GM23338 (cell line): ENCODE data around the gene TMPRSS6. TPM values are rescaled to one million over a fixed set of nuclear protein-coding genes. Genes with fewer than 3 reads are reported as not detected.

Source experiments
- ATAC-seq: fragments of 200-7000 bp; cut with Tn5 transposase; 3 replicates; pipeline ENCODE4 v1.9.1; 2020
- DNase-seq: peaks from one replicate; pipeline ENCODE4 v3.0.0-alpha.2; 2015; ENCODE audit warnings: low spot score
- H2AFZ ChIP-seq: fragments of 200-600 bp; sonication (generic); 2 replicates; pipeline ENCODE4 v1.8.0; 2016; ENCODE audit warnings: antibody characterized with exemption, mild to moderate bottlenecking, moderate library complexity
- H3F3A ChIP-seq: fragments of 200-600 bp; sonication (generic); replicated peaks from 2 replicates; pipeline ENCODE4 v1.8.0; 2017; ENCODE audit warnings: antibody characterized with exemption, mixed run types, low read depth
- H3K27ac ChIP-seq: fragments of 200-600 bp; sonication (generic); 2 replicates; pipeline ENCODE4 v1.6.1; 2016; ENCODE audit warnings: low read depth
- H3K27me3 ChIP-seq: fragments of 200-600 bp; sonication (generic); 2 replicates; pipeline ENCODE4 v1.8.0; 2016; ENCODE audit warnings: mild to moderate bottlenecking, mixed run types, moderate library complexity; ENCODE audit not compliant: insufficient read depth
- H3K36me3 ChIP-seq: fragments of 200-600 bp; sonication (generic); 2 replicates; pipeline ENCODE4 v1.8.0; 2016; ENCODE audit warnings: mild to moderate bottlenecking; ENCODE audit not compliant: insufficient read depth
- H3K4me1 ChIP-seq: fragments of 200-600 bp; sonication (generic); 2 replicates; pipeline ENCODE4 v1.8.0; 2016; ENCODE audit warnings: mild to moderate bottlenecking, moderate library complexity; ENCODE audit not compliant: insufficient read depth
- H3K4me2 ChIP-seq: fragments of 200-600 bp; sonication (generic); 2 replicates; pipeline ENCODE4 v1.7.1; 2017; ENCODE audit warnings: mixed run types
- H3K4me3 ChIP-seq: fragments of 200-600 bp; sonication (generic); 2 replicates; pipeline ENCODE4 v1.6.1; 2016; ENCODE audit warnings: mixed run types
- H3K79me2 ChIP-seq: fragments of 200-600 bp; sonication (generic); replicated peaks from 2 replicates; pipeline ENCODE4 v1.8.0; 2017; ENCODE audit warnings: mild to moderate bottlenecking; ENCODE audit not compliant: insufficient read depth
- H3K9me2 ChIP-seq: fragments of 200-600 bp; sonication (generic); 2 replicates; pipeline ENCODE4 v1.8.0; 2017; ENCODE audit not compliant: insufficient read depth
- H4K20me1 ChIP-seq: fragments of 200-600 bp; sonication (generic); replicated peaks from 2 replicates; pipeline ENCODE4 v1.8.0; 2017; ENCODE audit warnings: mild to moderate bottlenecking; ENCODE audit not compliant: insufficient read depth
- H3K27ac Mint-ChIP-seq: 2 replicates; pipeline ENCODE4 v1.8.0; 2020; ENCODE audit warnings: inconsistent platforms, mild to moderate bottlenecking, moderate library complexity, mixed read lengths
- H3K27me3 Mint-ChIP-seq: 3 replicates; pipeline ENCODE4 v1.8.0; 2022; ENCODE audit warnings: low read depth, mild to moderate bottlenecking, moderate library complexity, mixed read lengths, inconsistent platforms; ENCODE audit not compliant: insufficient read depth, poor library complexity
- H3K36me3 Mint-ChIP-seq: 3 replicates; pipeline ENCODE4 v1.8.0; 2021; ENCODE audit warnings: low read depth, mild to moderate bottlenecking, inconsistent platforms, moderate library complexity, mixed read lengths
- H3K4me1 Mint-ChIP-seq: 3 replicates; pipeline ENCODE4 v1.8.0; 2020; ENCODE audit warnings: mild to moderate bottlenecking, inconsistent platforms, mixed read lengths
- H3K4me3 Mint-ChIP-seq: 3 replicates; pipeline ENCODE4 v1.8.0; 2021; ENCODE audit warnings: moderate library complexity, mild to moderate bottlenecking, inconsistent platforms, mixed read lengths
- H3K9me3 Mint-ChIP-seq: 3 replicates; pipeline ENCODE4 v1.8.0; 2020; ENCODE audit warnings: moderate library complexity, mild to moderate bottlenecking, inconsistent platforms, mixed read lengths
- CREB1 ChIP-seq: fragments of 250-450 bp; sonication (Bioruptor Pico); IDR thresholded peaks from 2 replicates; pipeline ENCODE4 v1.5.0; 2020; ENCODE audit warnings: low read depth, mild to moderate bottlenecking, moderate library complexity
- ETS1 ChIP-seq: IDR thresholded peaks from 2 replicates; pipeline ENCODE4 v1.6.1; 2016; ENCODE audit warnings: antibody characterized with exemption
- EZH2phosphoT487 ChIP-seq: fragments of 200-600 bp; sonication (generic); IDR thresholded peaks from one replicate; pipeline ENCODE4 v1.8.1; 2018; ENCODE audit warnings: antibody characterized with exemption; ENCODE audit not compliant: unreplicated experiment
- JUNB ChIP-seq: IDR thresholded peaks from one replicate; pipeline ENCODE4 v1.6.1; 2016; ENCODE audit warnings: antibody characterized with exemption; ENCODE audit not compliant: unreplicated experiment
- NANOG ChIP-seq: IDR thresholded peaks from 2 replicates; pipeline ENCODE4 v1.6.1; 2016; ENCODE audit warnings: antibody characterized with exemption, borderline replicate concordance
- POLR2AphosphoS5 ChIP-seq: IDR thresholded peaks from 2 replicates; pipeline ENCODE4 v1.6.1; 2016; ENCODE audit warnings: antibody characterized with exemption, low read depth
- REST ChIP-seq: IDR thresholded peaks from one replicate; pipeline ENCODE4 v1.6.1; 2018; ENCODE audit warnings: antibody characterized with exemption; ENCODE audit not compliant: unreplicated experiment
- ZNF114 ChIP-seq: fragments of 250-450 bp; sonication (Bioruptor Pico); IDR thresholded peaks from 2 replicates; pipeline ENCODE4 v1.5.0; 2020; ENCODE audit warnings: mild to moderate bottlenecking, moderate library complexity
- ZNF462 ChIP-seq: fragments of 250-450 bp; sonication (Bioruptor Pico); IDR thresholded peaks from 2 replicates; pipeline ENCODE4 v1.5.0; 2020; ENCODE audit warnings: mild to moderate bottlenecking, moderate library complexity
- polyA plus RNA-seq: library from polyadenylated mRNA; unstranded; fragments of >200 nt; fragmentation: Nextera tagmentation; extraction: Ambion mirVana; gene quantifications from 2 replicates; pipeline ENCODE4 v1.2.1, GENCODE V29; 2016
- total RNA-seq: library from RNA; depleted of rRNA; stranded (reverse); fragments of >200 nt; shearing (Covaris generic); gene quantifications from 2 replicates; pipeline ENCODE4 v1.2.3, GENCODE V29; 2014

The TMPRSS6 gene
- total and polyA plus RNA-seq, 2 experiments from 2014 or later = 0.13 TPM; not detected in 1

GRCh38 chr22:37118083-37118482, 8.6 kb upstream of the TMPRSS6 start:
- Histone ChIP-seq H3F3A (no peaks in the 10 kb centered on the region), H3K4me2 (no peak overlapping the region), H3K27me3 (no peaks in the 10 kb centered on the region), H3K27ac (no peak overlapping the region), H3K4me3 (no peak overlapping the region), H2AFZ (no peak overlapping the region), H3K4me1 (0 out of 2 replicates have a peak, but pooled peaks cover 5% of the 10 kb centered on the region), H3K36me3 (no peaks in the 10 kb centered on the region), H4K20me1 (no peaks in the 10 kb centered on the region), H3K9me2 (no peaks in the 10 kb centered on the region), H3K79me2 (no peaks in the 10 kb centered on the region)
- ATAC-seq (no peak), DNase-seq (no peak)
- Mint-ChIP-seq H3K27me3 (peaks cover 7% of the 10 kb centered on the region), H3K4me3 (no peak overlapping the region), H3K4me1 (peaks cover 26% of the 10 kb centered on the region), H3K9me3 (no peaks in the 10 kb centered on the region), H3K36me3 (no peaks in the 10 kb centered on the region), H3K27ac (no peak overlapping the region)
- TF ChIP-seq ZNF114 (CRISPR knock-in tag) (no peak), REST (no peak), EZH2phosphoT487 (no peak), ZNF462 (no peak), POLR2AphosphoS5 (no peak), JUNB (no peak), NANOG (no peak), ETS1 (no peak), CREB1 (CRISPR knock-in tag) (no peak)
